HK-2 (cell line): Measurements from ENCODE around the gene RAG2.

Source experiments
- DNase-seq: peaks from one replicate; pipeline ENCODE4 v3.0.0-alpha.2; 2018; ENCODE audit not compliant: unreplicated experiment

The RAG2 gene

DNA sequence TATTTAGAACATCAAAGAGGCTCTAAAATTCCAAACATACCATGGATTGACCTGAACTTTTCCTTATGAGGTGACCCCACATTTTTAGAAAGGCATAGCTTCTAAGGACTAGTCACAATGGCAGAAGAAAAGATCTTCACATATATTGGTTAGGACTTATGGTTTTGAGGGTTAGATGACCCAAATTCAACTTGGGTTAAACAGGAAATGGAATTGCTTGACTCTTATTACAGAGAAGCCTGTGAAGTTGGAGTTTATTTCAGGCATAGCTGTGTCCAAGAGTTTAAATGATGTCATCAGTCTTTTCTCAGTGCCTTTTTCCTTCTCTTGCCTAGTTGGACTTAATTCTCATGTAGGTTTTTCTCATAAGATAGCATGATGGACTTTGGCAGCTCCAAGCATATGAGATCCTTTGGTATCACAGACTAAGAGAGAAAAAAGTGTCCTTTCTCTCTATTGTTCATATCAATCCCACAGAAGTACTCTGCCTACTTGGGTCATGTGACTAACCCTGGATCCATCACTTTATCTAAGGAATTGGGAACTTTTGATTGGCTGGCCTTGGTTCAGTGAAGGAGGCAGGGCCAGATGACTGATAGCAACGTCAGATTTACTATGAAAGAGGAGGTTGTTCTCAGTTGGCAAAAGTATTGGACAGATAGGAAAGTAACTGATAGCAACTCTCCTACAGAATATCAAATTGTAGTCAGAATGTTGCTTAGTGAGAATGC lies 47.5 kb downstream of the RAG2 start:
- no peak for DNase-seq
